Measurements from ENCODE around the gene PLOD3. TPM values are rescaled to one million over a fixed set of nuclear protein-coding genes. Genes with fewer than 3 reads are reported as not detected.

PLOD3 gene
- total and polyA plus RNA-seq, 8 donors = 27.2 to 55.7 (median 38.0) TPM

- no peak for TF ChIP-seq CTCF (IDR thresholded peaks at IDR 0.05)
- no peaks in the 10 kb centered on the region for H3K9me3 ChIP-seq
- ATAC-seq (no peak), DNase-seq (no peak), FAIRE-seq (no peak)
- peaks cover 0 to 3% (median 0%) of the 10 kb centered on the region in 3 donors for H3K4me1 ChIP-seq
- H3K36me3 ChIP-seq = no peaks in the 10 kb centered on the region
- intact Hi-C loops (cut with DNase I) = loop anchor here in 2 of 3 donors (10.0 kb wide), 1 partner anchor 53 kb away; no protein-coding TSS in a partner anchor
- WGBS, 2 donors = 72 to 73% methylated on average over 21 of the region's 21 CpGs
- peaks cover 0 to 2% (median 0%) of the 10 kb centered on the region in 4 donors for H3K27me3 ChIP-seq
- no peak overlapping the region for H3K4me3 ChIP-seq
- no peak overlapping the region for H3K27ac ChIP-seq
Observed at GRCh38 chr7:101197991-101198390, 19.4 kb downstream of the PLOD3 start.

GRCh38 chr7:101195884-101196283 is 21.5 kb downstream of the PLOD3 start:
- 83 to 84% methylated on average over 17 of the region's 17 CpGs for WGBS, 2 donors
- H3K27ac ChIP-seq = no peak overlapping the region
- no peaks in the 10 kb centered on the region for H3K27me3 ChIP-seq
- no peak overlapping the region for H3K4me3 ChIP-seq
- no peak for FAIRE-seq
- DNase-seq = no peak
- no peak for TF ChIP-seq CTCF (IDR thresholded peaks at IDR 0.05)
- no peak for ATAC-seq
- H3K4me1 ChIP-seq = no peaks in the 10 kb centered on the region
- H3K9me3 ChIP-seq = no peaks in the 10 kb centered on the region
- no peaks in the 10 kb centered on the region for H3K36me3 ChIP-seq
- intact Hi-C loops (cut with DNase I) = loop anchor here in 2 of 3 donors (10.0 kb wide), 1 partner anchor 51 kb away; no protein-coding TSS in a partner anchor

- H3K4me3 ChIP-seq = no peak overlapping the region
- no peaks in the 10 kb centered on the region for H3K9me3 ChIP-seq
- no peak for DNase-seq
- no peaks in the 10 kb centered on the region for H3K36me3 ChIP-seq
- no peak for ATAC-seq
- 73 to 76% methylated on average over 8 of the region's 8 CpGs for WGBS, 2 donors
- intact Hi-C loops (cut with DNase I) = no loop called here
- no peaks in the 10 kb centered on the region for H3K4me1 ChIP-seq
- no peak for TF ChIP-seq CTCF (IDR thresholded peaks at IDR 0.05)
- no peak overlapping the region for H3K27ac ChIP-seq
- no peak for FAIRE-seq
- H3K27me3 ChIP-seq = no peaks in the 10 kb centered on the region
Observed at GRCh38 chr7:101189109-101189508, 28.3 kb downstream of the PLOD3 start.

- Histone ChIP-seq H3K9me3 (no peaks in the 10 kb centered on the region), H3K4me1 (no peaks in the 10 kb centered on the region), H3K27me3 (no peaks in the 10 kb centered on the region), H3K27ac (no peak overlapping the region), H3K4me3 (no peak overlapping the region), H3K36me3 (no peaks in the 10 kb centered on the region)
- ATAC-seq (no peak), DNase-seq (no peak), FAIRE-seq (no peak)
- intact Hi-C loops (cut with DNase I) = no loop called here
- 78 to 91% methylated on average over 4 of the region's 4 CpGs for WGBS, 2 donors
- TF ChIP-seq CTCF (IDR thresholded peaks at IDR 0.05) = no peak
Observed at GRCh38 chr7:101186844-101187428, 30.4 kb downstream of the PLOD3 start.

- Histone ChIP-seq H3K9me3 (no peaks in the 10 kb centered on the region), H3K4me1 (no peaks in the 10 kb centered on the region), H3K4me3 (no peak overlapping the region), H3K27ac (no peak overlapping the region), H3K36me3 (no peaks in the 10 kb centered on the region), H3K27me3 (peaks cover 0 to 3% (median 0%) of the 10 kb centered on the region in 4 donors)
- TF ChIP-seq CTCF (IDR thresholded peaks at IDR 0.05) = no peak
- no peak for FAIRE-seq
- intact Hi-C loops (cut with DNase I) = no loop called here
- DNase-seq = no peak
- 44 to 57% methylated on average over 6 of the region's 6 CpGs for WGBS, 2 donors
- no peak for ATAC-seq
Observed at GRCh38 chr7:101186194-101186593, 31.2 kb downstream of the PLOD3 start.
